Measurements from ENCODE around the gene RILPL1. TPM values are rescaled to one million over a fixed set of nuclear protein-coding genes. Genes with fewer than 3 reads are reported as not detected.
"Not testable (repeated sequence)": the region's sequence is repeated elsewhere in the genome, so short reads cannot be mapped to it uniquely, and the experiment has no call there.

RILPL1 gene
- total and polyA plus RNA-seq, 2 donors (not counting 1 experiment from before 2014, with no cell fraction given), result 7.8 to 15.8 TPM

- H3K27ac ChIP-seq (ENCODE audit: insufficient read depth, low read length), result no peak overlapping the region
- no peaks in the 10 kb centered on the region for H3K4me1 ChIP-seq (ENCODE audit: control insufficient read depth, extremely low read depth, insufficient read depth, low read length)
- H2AFZ ChIP-seq (ENCODE audit: low read length), result no peak overlapping the region
- TF ChIP-seq EZH2 (IDR thresholded peaks at IDR 0.05; ENCODE audit: low read length, missing control alignments), result no peak
- no peaks in the 10 kb centered on the region for H3K27me3 ChIP-seq (ENCODE audit: control insufficient read depth, insufficient read depth, low read length)
- DNase-seq (ENCODE audit: low read depth in 2 of 2), result no peak
- H3K4me2 ChIP-seq (ENCODE audit: extremely low read depth, insufficient read depth, low read length), result no peak overlapping the region
- H3K79me2 ChIP-seq (ENCODE audit: control insufficient read depth, insufficient read depth, low read length), result peaks cover 27% of the 10 kb centered on the region
- no peak overlapping the region for H3K9ac ChIP-seq (ENCODE audit: insufficient read depth, low read length)
- no peaks in the 10 kb centered on the region for H3K36me3 ChIP-seq (ENCODE audit: control insufficient read depth, insufficient read depth, low read length)
- H3K9me3 ChIP-seq (ENCODE audit: control insufficient read depth, insufficient read depth, low read depth, low read length), result no peaks in the 10 kb centered on the region
- no peak overlapping the region for H3K4me3 ChIP-seq (replicated peaks in 1 of 4; ENCODE audit: control extremely low read depth in 1 of 4, insufficient read depth in 1 of 4, low read depth in 3 of 4, low read length in 4 of 4)
- no peaks in the 10 kb centered on the region for H4K20me1 ChIP-seq (ENCODE audit: control insufficient read depth, extremely low read depth, insufficient read depth, low read length)
These were observed 68.4 kb downstream of the RILPL1 start for GRCh38 chr12:123465084-123465483.

- H3K9me3 ChIP-seq (ENCODE audit: control insufficient read depth, insufficient read depth, low read depth, low read length); H3K27ac ChIP-seq (ENCODE audit: insufficient read depth, low read length); H3K4me2 ChIP-seq (ENCODE audit: extremely low read depth, insufficient read depth, low read length); DNase-seq (ENCODE audit: low read depth in 2 of 2); H4K20me1 ChIP-seq (ENCODE audit: control insufficient read depth, extremely low read depth, insufficient read depth, low read length); H3K27me3 ChIP-seq (ENCODE audit: control insufficient read depth, insufficient read depth, low read length); H3K4me3 ChIP-seq (replicated peaks in 1 of 4; ENCODE audit: control extremely low read depth in 1 of 4, insufficient read depth in 1 of 4, low read depth in 3 of 4, low read length in 4 of 4); H3K9ac ChIP-seq (ENCODE audit: insufficient read depth, low read length); H3K36me3 ChIP-seq (ENCODE audit: control insufficient read depth, insufficient read depth, low read length); H2AFZ ChIP-seq (ENCODE audit: low read length); H3K4me1 ChIP-seq (ENCODE audit: control insufficient read depth, extremely low read depth, insufficient read depth, low read length): not testable (repeated sequence)
- H3K79me2 ChIP-seq (ENCODE audit: control insufficient read depth, insufficient read depth, low read length), result peaks cover 32% of the 10 kb centered on the region
These were observed 70.3 kb downstream of the RILPL1 start for GRCh38 chr12:123463174-123463573.

- H3K27me3 ChIP-seq (ENCODE audit: control insufficient read depth, insufficient read depth, low read length), result no peaks in the 10 kb centered on the region
- H4K20me1 ChIP-seq (ENCODE audit: control insufficient read depth, extremely low read depth, insufficient read depth, low read length), result no peaks in the 10 kb centered on the region
- H3K4me3 ChIP-seq (replicated peaks in 1 of 4; ENCODE audit: control extremely low read depth in 1 of 4, insufficient read depth in 1 of 4, low read depth in 3 of 4, low read length in 4 of 4), result peak within 1 kb of the TSS; percentile 55 to 94 (median 77)
- H3K36me3 ChIP-seq (ENCODE audit: control insufficient read depth, insufficient read depth, low read length), result no peaks in the 10 kb centered on the region
- H3K9ac ChIP-seq (ENCODE audit: insufficient read depth, low read length), result peak within 1 kb of the TSS; percentile 97
- peak within 1 kb of the TSS; percentile 64 for H2AFZ ChIP-seq (ENCODE audit: low read length)
- peaks cover 2% of the 10 kb centered on the region for H3K4me1 ChIP-seq (ENCODE audit: control insufficient read depth, extremely low read depth, insufficient read depth, low read length)
- DNase-seq (ENCODE audit: low read depth in 2 of 2), result peak; percentile 79 to 88
- H3K79me2 ChIP-seq (ENCODE audit: control insufficient read depth, insufficient read depth, low read length), result peaks cover 20% of the 10 kb centered on the region
- peak within 1 kb of the TSS; percentile 93 for H3K27ac ChIP-seq (ENCODE audit: insufficient read depth, low read length)
- H3K4me2 ChIP-seq (ENCODE audit: extremely low read depth, insufficient read depth, low read length), result peak within 1 kb of the TSS; percentile 90
- TF ChIP-seq CTCF (conservative IDR thresholded peaks at IDR 0.05 in 1 of 2, IDR thresholded peaks at IDR 0.05 in 1 of 2; ENCODE audit: low read depth in 1 of 2, low read length in 2 of 2) (no peak), EZH2 (IDR thresholded peaks at IDR 0.05; ENCODE audit: low read length, missing control alignments) (no peak)
- H3K9me3 ChIP-seq (ENCODE audit: control insufficient read depth, insufficient read depth, low read depth, low read length), result no peaks in the 10 kb centered on the region
These were observed 75.3 kb downstream of the RILPL1 start, which contains the start of gene SNRNP35 for GRCh38 chr12:123457980-123458779. Gene SNRNP35 (plus strand): TSS chr12:123458139. CDS start chr12:123465541, 7,402 bp downstream.

- Histone ChIP-seq H3K9me3 (ENCODE audit: control insufficient read depth, insufficient read depth, low read depth, low read length) (no peaks in the 10 kb centered on the region), H4K20me1 (ENCODE audit: control insufficient read depth, extremely low read depth, insufficient read depth, low read length) (no peaks in the 10 kb centered on the region), H2AFZ (ENCODE audit: low read length) (no peak overlapping the region), H3K9ac (ENCODE audit: insufficient read depth, low read length) (no peak overlapping the region), H3K79me2 (ENCODE audit: control insufficient read depth, insufficient read depth, low read length) (no peaks in the 10 kb centered on the region), H3K4me1 (ENCODE audit: control insufficient read depth, extremely low read depth, insufficient read depth, low read length) (no peaks in the 10 kb centered on the region), H3K27ac (ENCODE audit: insufficient read depth, low read length) (no peak overlapping the region), H3K27me3 (ENCODE audit: control insufficient read depth, insufficient read depth, low read length) (no peaks in the 10 kb centered on the region), H3K4me3 (replicated peaks in 1 of 4; ENCODE audit: control extremely low read depth in 1 of 4, insufficient read depth in 1 of 4, low read depth in 3 of 4, low read length in 4 of 4) (no peak overlapping the region), H3K4me2 (ENCODE audit: extremely low read depth, insufficient read depth, low read length) (no peak overlapping the region), H3K36me3 (ENCODE audit: control insufficient read depth, insufficient read depth, low read length) (no peaks in the 10 kb centered on the region)
- TF ChIP-seq EZH2 (IDR thresholded peaks at IDR 0.05; ENCODE audit: low read length, missing control alignments), result no peak
- TF ChIP-seq CTCF (conservative IDR thresholded peaks at IDR 0.05 in 1 of 2, IDR thresholded peaks at IDR 0.05 in 1 of 2; ENCODE audit: low read depth in 1 of 2, low read length in 2 of 2), result no peak
- DNase-seq (ENCODE audit: low read depth in 2 of 2), result no peak
These were observed 80.4 kb downstream of the RILPL1 start for GRCh38 chr12:123453165-123453564.

GRCh38 chr12:123452276-123452550 is 81.3 kb downstream of the RILPL1 start:
- DNase-seq (ENCODE audit: low read depth in 2 of 2); H3K36me3 ChIP-seq (ENCODE audit: control insufficient read depth, insufficient read depth, low read length); H3K79me2 ChIP-seq (ENCODE audit: control insufficient read depth, insufficient read depth, low read length); H2AFZ ChIP-seq (ENCODE audit: low read length); H3K4me3 ChIP-seq (replicated peaks in 1 of 4; ENCODE audit: control extremely low read depth in 1 of 4, insufficient read depth in 1 of 4, low read depth in 3 of 4, low read length in 4 of 4); H4K20me1 ChIP-seq (ENCODE audit: control insufficient read depth, extremely low read depth, insufficient read depth, low read length); H3K4me2 ChIP-seq (ENCODE audit: extremely low read depth, insufficient read depth, low read length); H3K9ac ChIP-seq (ENCODE audit: insufficient read depth, low read length); H3K4me1 ChIP-seq (ENCODE audit: control insufficient read depth, extremely low read depth, insufficient read depth, low read length); H3K27me3 ChIP-seq (ENCODE audit: control insufficient read depth, insufficient read depth, low read length); H3K27ac ChIP-seq (ENCODE audit: insufficient read depth, low read length); H3K9me3 ChIP-seq (ENCODE audit: control insufficient read depth, insufficient read depth, low read depth, low read length): not testable (repeated sequence)

Data from fibroblast of lung (primary cell).